GM12801 (cell line): ENCODE measurements around the gene REP15.

Experiments used
- TF ChIP-seq, protein P1 (sequence below): IDR thresholded peaks from one replicate; pipeline ENCODE4 v1.5.1; 2011; ENCODE audit warnings: control low read depth; ENCODE audit not compliant: insufficient read length; ENCODE audit errors: extremely low read depth

Gene REP15, protein sequence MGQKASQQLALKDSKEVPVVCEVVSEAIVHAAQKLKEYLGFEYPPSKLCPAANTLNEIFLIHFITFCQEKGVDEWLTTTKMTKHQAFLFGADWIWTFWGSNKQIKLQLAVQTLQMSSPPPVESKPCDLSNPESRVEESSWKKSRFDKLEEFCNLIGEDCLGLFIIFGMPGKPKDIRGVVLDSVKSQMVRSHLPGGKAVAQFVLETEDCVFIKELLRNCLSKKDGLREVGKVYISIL

DNA sequence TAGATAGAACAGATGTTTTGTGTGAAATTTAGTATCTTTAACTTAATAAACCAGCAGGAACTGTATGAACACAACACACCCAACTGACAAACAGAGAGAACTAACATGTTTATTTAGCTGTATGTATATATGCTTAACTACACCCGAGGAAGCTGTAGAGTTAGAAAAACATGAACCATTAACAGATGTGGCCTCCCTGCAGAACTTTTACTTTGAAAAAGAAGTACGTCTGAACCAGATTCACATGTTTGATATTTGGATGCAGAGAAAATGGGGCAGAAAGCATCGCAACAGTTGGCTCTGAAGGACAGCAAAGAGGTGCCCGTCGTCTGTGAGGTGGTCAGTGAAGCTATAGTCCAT, at the start of gene REP15:
Gene REP15 (plus strand): TSS at position 155 of the 360 bp plus-strand sequence. CDS start 116 bp downstream, at position 271.
- TF ChIP-seq, protein P1, sequence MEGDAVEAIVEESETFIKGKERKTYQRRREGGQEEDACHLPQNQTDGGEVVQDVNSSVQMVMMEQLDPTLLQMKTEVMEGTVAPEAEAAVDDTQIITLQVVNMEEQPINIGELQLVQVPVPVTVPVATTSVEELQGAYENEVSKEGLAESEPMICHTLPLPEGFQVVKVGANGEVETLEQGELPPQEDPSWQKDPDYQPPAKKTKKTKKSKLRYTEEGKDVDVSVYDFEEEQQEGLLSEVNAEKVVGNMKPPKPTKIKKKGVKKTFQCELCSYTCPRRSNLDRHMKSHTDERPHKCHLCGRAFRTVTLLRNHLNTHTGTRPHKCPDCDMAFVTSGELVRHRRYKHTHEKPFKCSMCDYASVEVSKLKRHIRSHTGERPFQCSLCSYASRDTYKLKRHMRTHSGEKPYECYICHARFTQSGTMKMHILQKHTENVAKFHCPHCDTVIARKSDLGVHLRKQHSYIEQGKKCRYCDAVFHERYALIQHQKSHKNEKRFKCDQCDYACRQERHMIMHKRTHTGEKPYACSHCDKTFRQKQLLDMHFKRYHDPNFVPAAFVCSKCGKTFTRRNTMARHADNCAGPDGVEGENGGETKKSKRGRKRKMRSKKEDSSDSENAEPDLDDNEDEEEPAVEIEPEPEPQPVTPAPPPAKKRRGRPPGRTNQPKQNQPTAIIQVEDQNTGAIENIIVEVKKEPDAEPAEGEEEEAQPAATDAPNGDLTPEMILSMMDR = no peak

DNA sequence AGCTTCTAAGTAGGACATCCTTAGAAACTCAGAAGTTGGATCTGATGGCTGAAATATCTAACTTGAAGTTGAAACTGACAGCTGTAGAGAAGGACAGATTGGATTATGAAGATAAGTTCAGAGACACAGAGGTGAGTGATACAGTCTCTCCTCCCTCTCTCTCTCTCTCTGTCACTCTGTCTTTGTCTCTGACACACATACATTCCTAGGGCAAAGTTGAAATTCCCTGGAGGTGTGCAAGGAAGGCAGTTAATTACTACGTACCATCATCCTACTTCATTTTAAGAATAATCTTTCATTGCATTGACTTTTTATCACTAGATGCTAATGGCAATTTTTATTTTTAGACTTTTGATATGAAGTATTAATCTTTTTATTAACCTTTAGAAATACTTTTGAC, 46.2 kb upstream of the REP15 start:
- TF ChIP-seq, protein P1 = no peak

DNA sequence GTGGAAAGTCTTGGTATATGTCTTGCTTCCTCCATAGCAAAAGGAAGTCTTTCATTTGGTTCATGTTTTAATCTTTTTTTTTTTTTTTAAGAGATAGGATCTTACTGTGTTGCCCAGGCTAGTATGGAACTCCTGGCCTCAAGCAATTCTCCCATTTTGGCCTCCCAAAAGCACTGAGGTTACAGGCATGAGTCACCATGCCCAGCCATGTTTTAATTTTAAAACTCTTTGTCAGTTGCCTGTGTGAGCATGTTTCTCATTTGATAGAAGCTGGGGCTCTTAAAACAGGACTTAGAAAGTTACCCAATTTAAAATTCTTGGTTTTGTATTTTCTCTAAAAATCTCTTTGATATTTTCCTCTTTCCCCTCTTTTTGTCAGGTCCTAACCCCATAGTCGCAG, 45.0 kb upstream of the REP15 start:
- TF ChIP-seq, protein P1 = no peak

DNA sequence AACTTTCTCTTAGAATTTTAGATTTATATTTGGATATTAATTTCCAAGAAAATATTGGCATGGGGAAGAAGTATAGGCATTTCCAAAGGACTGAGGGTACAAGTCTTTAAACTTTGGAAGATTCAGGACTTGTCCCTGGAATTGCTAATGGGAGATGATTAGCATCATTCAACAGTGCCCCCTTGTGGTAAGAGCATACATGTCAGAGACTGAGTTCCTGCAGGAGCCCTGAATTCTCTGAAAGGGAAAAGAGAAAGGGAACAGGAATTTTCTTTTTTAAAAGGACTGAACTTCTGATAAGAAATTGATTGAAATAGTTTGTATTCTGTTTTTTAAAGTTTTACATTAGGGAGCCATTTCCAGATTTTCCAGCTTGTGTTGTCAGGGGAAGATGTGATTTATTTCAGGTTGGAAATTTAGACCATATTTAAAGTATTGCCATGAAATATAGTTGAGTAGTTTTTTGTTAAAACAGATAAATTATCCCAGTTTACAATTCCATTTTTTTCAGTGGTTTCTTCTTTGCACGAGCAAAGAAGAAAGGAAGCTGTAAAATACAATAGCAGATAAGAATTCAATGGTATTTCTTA, 44.0 kb upstream of the REP15 start:
- TF ChIP-seq, protein P1 = no peak

DNA sequence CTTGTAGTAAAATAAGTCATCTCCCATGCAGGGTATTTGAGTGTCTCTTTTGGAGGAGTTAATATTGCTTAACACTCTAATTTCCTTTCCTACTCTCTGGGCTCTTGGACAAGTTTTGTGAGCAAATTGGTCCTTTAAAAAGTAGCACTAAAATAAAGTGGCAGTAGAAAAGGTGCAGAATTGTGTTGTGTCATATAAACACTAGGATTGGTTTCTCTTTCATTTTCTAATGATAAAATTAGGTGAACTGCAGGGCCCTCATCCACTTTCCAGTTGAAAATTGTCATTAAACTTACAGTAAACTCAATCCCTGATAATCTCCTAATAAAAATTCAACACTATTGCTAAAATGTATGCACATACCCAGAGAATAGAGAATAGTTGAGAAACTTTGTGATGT, 42.6 kb upstream of the REP15 start:
- TF ChIP-seq, protein P1 = no peak

DNA sequence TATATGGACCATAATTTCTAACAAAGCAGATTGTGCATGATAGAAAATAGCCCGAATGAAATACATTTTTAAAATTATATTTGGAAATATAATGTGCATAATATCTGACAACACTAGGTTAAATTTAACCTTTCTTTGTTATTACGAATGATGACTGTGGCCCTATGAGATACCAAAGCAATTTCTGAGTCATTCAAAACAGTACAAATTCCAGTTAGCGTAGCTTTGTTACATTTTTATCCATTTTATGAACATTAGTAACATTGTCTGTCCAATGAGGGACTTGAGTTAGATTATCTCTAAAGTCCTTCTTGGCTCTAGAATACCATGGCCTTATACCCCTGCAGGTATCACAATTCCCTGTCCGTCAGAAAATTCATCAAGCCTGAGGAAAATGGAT, 39.0 kb upstream of the REP15 start:
- TF ChIP-seq, protein P1 = no peak

DNA sequence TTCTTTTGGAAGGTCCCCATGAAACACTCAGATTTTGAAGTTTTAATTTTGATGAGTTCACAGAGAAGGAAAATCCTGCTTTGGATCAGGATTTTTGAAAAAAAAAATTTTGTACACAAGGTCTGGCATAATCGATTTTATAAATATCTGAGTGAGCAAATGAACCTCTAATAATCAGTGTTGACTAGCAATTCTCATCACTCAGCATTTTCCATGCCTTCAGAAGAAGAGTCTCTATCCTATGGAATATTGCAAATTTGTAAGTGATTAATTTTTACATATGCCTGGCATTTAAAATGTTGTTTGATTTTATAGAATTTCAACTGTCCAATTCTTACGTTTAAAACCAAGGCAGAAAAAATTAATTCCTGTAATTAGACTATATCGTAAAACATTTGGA, 30.5 kb upstream of the REP15 start:
- TF ChIP-seq, protein P1 = no peak

DNA sequence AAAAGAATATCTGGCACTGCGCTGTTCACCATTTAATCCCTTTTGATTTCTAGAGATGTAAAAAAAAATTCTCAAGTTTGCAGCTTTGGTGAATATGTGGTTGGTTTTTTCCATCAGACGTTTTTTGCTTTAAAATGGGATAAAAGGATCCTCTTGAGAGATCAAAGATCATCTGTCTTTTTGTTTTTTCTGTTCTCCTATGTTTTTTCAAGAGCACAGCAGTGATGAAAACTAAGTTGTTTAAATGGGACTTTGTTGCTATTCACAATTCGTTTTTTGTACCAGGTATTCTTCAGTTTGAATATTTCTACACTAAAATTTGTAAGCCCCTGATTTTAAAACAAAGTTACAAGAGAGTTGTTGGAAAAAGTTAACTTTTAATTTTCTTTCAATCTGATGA, 29.7 kb upstream of the REP15 start:
- TF ChIP-seq, protein P1 = no peak
